ENCODE measurements around the gene NADK. TPM values are rescaled to one million over a fixed set of nuclear protein-coding genes. Genes with fewer than 3 reads are reported as not detected.

NADK gene
- total RNA-seq, 2 donors from 2014 or later, result 64.5 to 91.1 TPM

GRCh38 chr1:1755426-1755825 lies 22.8 kb downstream of the NADK start:
- peaks cover 4 to 7% of the 10 kb centered on the region in 2 donors for H3K36me3 ChIP-seq
- peaks cover 17% of the 10 kb centered on the region for H3K4me1 ChIP-seq (replicated peaks)
- H3K4me3 ChIP-seq, result no peak overlapping the region

GRCh38 chr1:1754051-1754815 lies 24.0 kb downstream of the NADK start:
- WGBS, result 86% methylated on average over 45 of the region's 49 CpGs
- H3K4me3 ChIP-seq, result no peak overlapping the region
- TF ChIP-seq CTCF (IDR thresholded peaks at IDR 0.05) (no peak), POLR2A (IDR thresholded peaks at IDR 0.05) (no peak), POLR2AphosphoS5 (IDR thresholded peaks at IDR 0.05) (no peak)
- no peak for DNase-seq (ENCODE audit: low spot score)
- H3K27me3 ChIP-seq (replicated peaks; ENCODE audit: insufficient read depth), result no peaks in the 10 kb centered on the region
- H3K36me3 ChIP-seq, result peaks cover 4 to 6% of the 10 kb centered on the region in 2 donors
- no peak overlapping the region for H3K27ac ChIP-seq
- H3K9me3 ChIP-seq, result no peaks in the 10 kb centered on the region
- intact Hi-C loops (cut with DNase I), result loop anchor here (10.0 kb wide), 1 partner anchor 151 kb away; no protein-coding TSS in a partner anchor
- H3K4me1 ChIP-seq (replicated peaks), result peaks cover 16% of the 10 kb centered on the region

More at GRCh38 chr1:1755426-1755825, 22.8 kb downstream of the NADK start:
- intact Hi-C loops (cut with DNase I), result loop anchor here (10.0 kb wide), 1 partner anchor 149 kb away; no protein-coding TSS in a partner anchor
- 87% methylated on average over 19 of the region's 19 CpGs for WGBS
- TF ChIP-seq POLR2A (IDR thresholded peaks at IDR 0.05), result no peak
- no peak for TF ChIP-seq POLR2AphosphoS5 (IDR thresholded peaks at IDR 0.05)
- TF ChIP-seq CTCF (IDR thresholded peaks at IDR 0.05), result no peak
- H3K9me3 ChIP-seq, result no peaks in the 10 kb centered on the region
- H3K27me3 ChIP-seq (replicated peaks; ENCODE audit: insufficient read depth), result no peaks in the 10 kb centered on the region
- no peak for DNase-seq (ENCODE audit: low spot score)
- H3K27ac ChIP-seq, result no peak overlapping the region

GRCh38 chr1:1753607-1754005 lies 24.7 kb downstream of the NADK start:
- TF ChIP-seq CTCF (IDR thresholded peaks at IDR 0.05), result no peak
- no peak for TF ChIP-seq POLR2AphosphoS5 (IDR thresholded peaks at IDR 0.05)
- TF ChIP-seq POLR2A (IDR thresholded peaks at IDR 0.05), result no peak
- Histone ChIP-seq H3K27me3 (replicated peaks; ENCODE audit: insufficient read depth) (no peaks in the 10 kb centered on the region), H3K9me3 (no peaks in the 10 kb centered on the region), H3K27ac (no peak overlapping the region), H3K4me1 (replicated peaks) (peaks cover 10% of the 10 kb centered on the region), H3K36me3 (peaks cover 4 to 6% of the 10 kb centered on the region in 2 donors), H3K4me3 (no peak overlapping the region)
- 91% methylated on average over 16 of the region's 16 CpGs for WGBS
- intact Hi-C loops (cut with DNase I), result loop anchor here (10.0 kb wide), 1 partner anchor 151 kb away; no protein-coding TSS in a partner anchor
- DNase-seq (ENCODE audit: low spot score), result no peak

GRCh38 chr1:1752636-1753606 lies 25.3 kb downstream of the NADK start:
- H3K27me3 ChIP-seq (replicated peaks; ENCODE audit: insufficient read depth), result no peaks in the 10 kb centered on the region
- peaks cover 4 to 6% of the 10 kb centered on the region in 2 donors for H3K36me3 ChIP-seq
- H3K4me3 ChIP-seq, result no peak overlapping the region
- H3K27ac ChIP-seq, result no peak overlapping the region
- no peak for DNase-seq (ENCODE audit: low spot score)
- intact Hi-C loops (cut with DNase I), result loop anchor here (10.0 kb wide), 1 partner anchor 152 kb away; no protein-coding TSS in a partner anchor
- WGBS, result 85% methylated on average over 32 of the region's 37 CpGs
- no peaks in the 10 kb centered on the region for H3K9me3 ChIP-seq
- TF ChIP-seq POLR2AphosphoS5 (IDR thresholded peaks at IDR 0.05), result no peak
- TF ChIP-seq POLR2A (IDR thresholded peaks at IDR 0.05), result no peak
- TF ChIP-seq CTCF (IDR thresholded peaks at IDR 0.05), result no peak
- peaks cover 3% of the 10 kb centered on the region for H3K4me1 ChIP-seq (replicated peaks)

All from prostate gland (tissue), 2 donors.